OCI-LY7 (cell line): ENCODE results near the gene FBN2.

Experiments used
- EZH2phosphoT487 ChIP-seq: fragments of 200-600 bp; sonication (generic); IDR thresholded peaks from 2 replicates; pipeline ENCODE4 v1.6.1; 2018; ENCODE audit warnings: low read depth, borderline replicate concordance, mild to moderate bottlenecking, mixed run types, antibody characterized with exemption, low read length, moderate library complexity, mixed read lengths
- TF ChIP-seq, protein P1 (sequence below): fragments of 200-600 bp; sonication (generic); conservative IDR thresholded peaks from 2 replicates; pipeline ENCODE4 v1.5.1; 2014; ENCODE audit warnings: mild to moderate bottlenecking, antibody characterized with exemption, low read length, moderate library complexity, mixed read lengths

DNA sequence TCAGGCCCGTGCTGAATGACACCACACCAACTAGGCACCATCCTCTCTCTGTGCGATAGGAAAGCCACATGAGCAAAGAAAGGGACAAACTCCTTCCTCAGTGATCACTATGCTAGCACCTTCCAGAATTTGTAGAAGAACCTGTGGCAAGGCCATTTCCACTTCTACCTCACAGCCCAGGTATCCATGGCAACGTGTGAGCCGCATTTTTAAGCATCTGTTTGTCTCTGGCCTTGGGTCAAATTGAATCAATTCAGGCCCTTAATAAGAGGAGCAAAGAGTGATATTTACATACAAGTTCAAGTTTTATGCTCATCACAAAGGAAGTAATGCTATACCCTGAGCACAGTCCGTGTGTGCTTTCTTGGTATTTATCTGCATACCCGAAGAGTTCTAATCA lies 275.1 kb downstream of the FBN2 start:
- TF ChIP-seq, protein P1, sequence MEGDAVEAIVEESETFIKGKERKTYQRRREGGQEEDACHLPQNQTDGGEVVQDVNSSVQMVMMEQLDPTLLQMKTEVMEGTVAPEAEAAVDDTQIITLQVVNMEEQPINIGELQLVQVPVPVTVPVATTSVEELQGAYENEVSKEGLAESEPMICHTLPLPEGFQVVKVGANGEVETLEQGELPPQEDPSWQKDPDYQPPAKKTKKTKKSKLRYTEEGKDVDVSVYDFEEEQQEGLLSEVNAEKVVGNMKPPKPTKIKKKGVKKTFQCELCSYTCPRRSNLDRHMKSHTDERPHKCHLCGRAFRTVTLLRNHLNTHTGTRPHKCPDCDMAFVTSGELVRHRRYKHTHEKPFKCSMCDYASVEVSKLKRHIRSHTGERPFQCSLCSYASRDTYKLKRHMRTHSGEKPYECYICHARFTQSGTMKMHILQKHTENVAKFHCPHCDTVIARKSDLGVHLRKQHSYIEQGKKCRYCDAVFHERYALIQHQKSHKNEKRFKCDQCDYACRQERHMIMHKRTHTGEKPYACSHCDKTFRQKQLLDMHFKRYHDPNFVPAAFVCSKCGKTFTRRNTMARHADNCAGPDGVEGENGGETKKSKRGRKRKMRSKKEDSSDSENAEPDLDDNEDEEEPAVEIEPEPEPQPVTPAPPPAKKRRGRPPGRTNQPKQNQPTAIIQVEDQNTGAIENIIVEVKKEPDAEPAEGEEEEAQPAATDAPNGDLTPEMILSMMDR: no peak
- no peak for TF ChIP-seq EZH2phosphoT487
